Muscle of leg (tissue), 11 donors: Measurements from ENCODE around the gene SSH3. TPM values are rescaled to one million over a fixed set of nuclear protein-coding genes. Genes with fewer than 3 reads are reported as not detected.

ENCODE experiments used
- DNase-seq: peaks from one replicate; pipeline ENCODE4 v3.0.0; 2013
- H3K27ac ChIP-seq: one replicate; pipeline ENCODE4 v1.5.1; 2013; ENCODE audit warnings: mild to moderate bottlenecking, low read length, control low read depth
- H3K27me3 ChIP-seq: one replicate; pipeline ENCODE4 v1.6.1; 2013; ENCODE audit warnings: low read length; ENCODE audit not compliant: control insufficient read depth, insufficient read depth
- H3K36me3 ChIP-seq: one replicate; pipeline ENCODE4 v1.6.1; 2013; ENCODE audit warnings: low read length; ENCODE audit not compliant: control insufficient read depth, insufficient read depth
- H3K4me1 ChIP-seq: one replicate; pipeline ENCODE4 v1.6.1; 2013; ENCODE audit warnings: low read length; ENCODE audit not compliant: control insufficient read depth, insufficient read depth
- H3K4me3 ChIP-seq: one replicate; pipeline ENCODE4 v1.5.1; 2013; ENCODE audit warnings: low read length, control low read depth
- H3K9me3 ChIP-seq: replicated peaks from 2 replicates; pipeline ENCODE4 v1.6.1; 2013; ENCODE audit warnings: low read depth, low read length; ENCODE audit not compliant: control insufficient read depth
- WGBS: methylation state at CpG from one replicate; pipeline ENCODE4 v1.1.5; 2013; ENCODE audit warnings: missing lambda C conversion rate; ENCODE audit not compliant: insufficient coverage; 5-methylcytosine and 5-hydroxymethylcytosine counted together
- polyA plus RNA-seq, 8 donors: library from polyadenylated mRNA; unstranded; fragments of 120-200 nt; gene quantifications; one replicate each; pipeline versions ENCODE4 v1.2.1 to v1.2.3, GENCODE V29; 2013; ENCODE audit warnings: inconsistent platforms in 1 of 8, low replicate concordance in 1 of 8; ENCODE audit not compliant: insufficient read length in 8 of 8, insufficient read depth in 1 of 8
- total RNA-seq: library from RNA; stranded (reverse); fragments of 120-200 nt; gene quantifications from one replicate; pipeline ENCODE4 v1.2.4, GENCODE V29; 2013

SSH3 gene
- total and polyA plus RNA-seq, 9 donors, result 9.7 to 20.5 (median 16.6) TPM

DNA sequence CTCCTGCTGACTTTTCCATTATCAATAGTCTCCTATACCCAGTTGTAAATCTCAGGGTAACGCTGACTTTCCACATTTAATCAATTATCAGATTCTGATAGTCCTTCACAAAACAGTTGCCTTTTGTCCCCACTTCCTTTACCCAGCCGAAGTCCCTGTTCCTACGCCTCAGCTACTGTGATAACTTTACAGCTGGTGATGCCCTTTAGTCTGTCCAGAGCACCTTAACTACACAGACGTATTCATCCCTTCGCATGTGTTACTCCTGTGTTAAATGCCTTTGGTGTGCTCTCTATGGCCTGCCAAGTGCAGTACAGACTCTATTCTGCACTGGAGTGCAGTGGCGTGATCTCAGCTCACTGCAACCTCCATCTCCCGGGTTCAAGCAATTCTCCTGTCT, 20.2 kb downstream of the SSH3 start:
- DNase-seq, result no peak
- WGBS, result 79% methylated on average over 7 of the region's 7 CpGs
- H3K9me3 ChIP-seq, result no peaks in the 10 kb centered on the region
- no peaks in the 10 kb centered on the region for H3K36me3 ChIP-seq
- no peaks in the 10 kb centered on the region for H3K27me3 ChIP-seq
- no peak overlapping the region for H3K4me3 ChIP-seq
- H3K27ac ChIP-seq, result no peak overlapping the region
- peaks cover 1% of the 10 kb centered on the region for H3K4me1 ChIP-seq

DNA sequence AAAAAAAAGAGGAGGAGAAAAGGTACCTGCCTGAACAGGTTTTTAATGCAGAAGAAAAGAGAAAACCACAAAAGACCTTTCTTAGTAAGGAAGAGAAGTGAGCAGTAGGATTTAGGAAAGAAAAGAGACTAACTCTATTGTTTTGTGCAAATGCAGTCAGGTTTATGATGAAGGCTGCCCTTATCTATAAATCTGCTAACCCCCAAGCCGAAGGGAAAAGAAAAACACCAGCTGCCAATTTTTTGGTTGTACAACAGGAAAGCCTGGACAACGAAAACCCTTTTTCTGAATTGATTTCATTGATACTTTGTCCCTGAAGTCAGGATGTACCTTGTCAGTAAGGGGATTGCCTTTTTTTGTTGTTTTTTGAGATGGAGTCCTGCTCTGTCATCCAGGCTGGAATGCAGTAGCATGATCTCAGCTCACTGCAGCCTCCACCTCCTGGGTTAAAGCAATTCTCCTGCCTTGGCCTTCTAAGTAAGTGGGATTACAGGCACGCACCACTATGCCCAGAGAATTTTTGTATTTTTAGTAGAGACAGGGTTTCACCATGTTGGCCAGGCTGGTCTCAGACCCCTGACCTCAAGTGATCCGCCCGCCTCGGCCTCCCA, 28.9 kb downstream of the SSH3 start:
- no peaks in the 10 kb centered on the region for H3K27me3 ChIP-seq
- no peak overlapping the region for H3K4me3 ChIP-seq
- no peaks in the 10 kb centered on the region for H3K36me3 ChIP-seq
- H3K9me3 ChIP-seq, result no peaks in the 10 kb centered on the region
- 81% methylated on average over 5 of the region's 6 CpGs for WGBS
- H3K27ac ChIP-seq, result no peak overlapping the region
- H3K4me1 ChIP-seq, result no peaks in the 10 kb centered on the region
- no peak for DNase-seq

DNA sequence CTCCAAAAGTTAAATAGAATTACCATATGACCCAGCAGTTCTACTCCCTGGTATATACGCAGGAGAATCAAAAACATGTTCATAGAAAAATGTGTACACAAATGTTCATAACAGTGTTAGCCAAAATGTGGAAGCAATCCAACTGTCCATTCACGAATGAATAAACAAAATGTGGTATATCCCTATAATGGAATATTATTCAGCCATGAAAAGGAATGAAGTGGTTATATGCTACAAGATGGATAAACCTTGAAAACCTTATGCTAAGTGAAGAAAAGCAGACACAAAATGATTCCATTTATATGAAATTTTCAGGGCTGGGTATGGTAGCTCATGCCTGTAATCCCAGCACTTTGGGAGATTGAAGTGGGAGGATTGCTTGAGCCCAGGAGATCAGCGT, 33.9 kb downstream of the SSH3 start:
- Histone ChIP-seq H3K9me3 (no peaks in the 10 kb centered on the region), H3K4me1 (no peaks in the 10 kb centered on the region), H3K4me3 (no peak overlapping the region), H3K27ac (no peak overlapping the region), H3K27me3 (no peaks in the 10 kb centered on the region), H3K36me3 (no peaks in the 10 kb centered on the region)
- WGBS, result no CpG with 5 or more reads among the region's 3 CpGs
- no peak for DNase-seq

DNA sequence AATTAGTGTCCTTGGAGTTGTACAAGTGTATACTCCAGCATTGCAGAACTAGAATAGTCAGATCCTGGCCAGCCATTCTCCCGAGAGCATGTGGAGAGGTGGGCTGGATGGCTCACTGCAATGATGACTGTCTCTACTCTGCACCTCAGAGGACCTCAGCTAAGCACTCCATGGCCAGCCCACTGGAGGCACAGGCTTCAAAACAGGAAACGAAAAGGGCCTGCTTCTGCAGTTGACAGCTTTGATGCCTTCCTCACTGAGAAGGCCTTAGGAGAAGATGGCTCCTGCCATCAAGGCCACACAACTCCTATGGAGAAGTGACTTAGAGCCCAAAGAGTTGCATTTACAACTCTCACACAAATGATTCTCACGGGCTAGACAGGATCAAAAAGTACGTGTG, 40.9 kb downstream of the SSH3 start:
- H3K27me3 ChIP-seq, result no peaks in the 10 kb centered on the region
- H3K9me3 ChIP-seq, result no peaks in the 10 kb centered on the region
- H3K36me3 ChIP-seq, result no peaks in the 10 kb centered on the region
- H3K27ac ChIP-seq, result no peak overlapping the region
- DNase-seq, result no peak
- no peak overlapping the region for H3K4me3 ChIP-seq
- H3K4me1 ChIP-seq, result no peaks in the 10 kb centered on the region
- 70% methylated on average over 3 of the region's 4 CpGs for WGBS

DNA sequence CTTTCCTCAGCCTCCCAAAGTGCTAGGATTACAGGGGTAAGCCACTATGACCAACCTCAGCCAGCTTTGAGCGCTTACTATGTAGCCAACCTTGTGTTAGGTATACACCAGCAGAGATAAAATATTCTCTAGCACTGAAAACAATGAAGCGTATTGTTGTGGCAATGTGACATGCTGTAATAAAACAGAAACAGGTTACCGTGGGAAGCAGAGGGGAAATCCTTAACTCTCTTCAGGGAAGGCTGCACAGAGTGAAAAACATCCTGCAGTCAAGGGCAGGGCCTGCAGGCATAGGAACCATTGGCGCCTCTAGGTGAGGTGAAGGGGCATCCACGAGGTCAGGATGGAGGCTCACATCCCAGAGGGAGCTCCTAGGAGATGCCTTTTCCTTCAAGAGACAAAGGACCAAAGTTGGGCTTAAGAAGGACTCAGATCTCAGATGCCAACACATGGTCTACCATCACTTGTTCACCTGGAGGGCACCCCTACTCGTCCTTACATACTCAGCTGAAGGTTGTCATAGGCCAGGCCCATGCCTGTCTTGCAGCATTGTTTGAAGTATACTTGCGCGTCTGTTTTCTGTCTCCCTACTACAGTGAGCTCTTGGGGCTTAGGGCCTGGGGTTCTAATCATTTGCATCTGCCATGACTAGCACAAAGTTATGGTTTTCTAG, 42.1 kb downstream of the SSH3 start:
- no peak for DNase-seq
- no peaks in the 10 kb centered on the region for H3K27me3 ChIP-seq
- H3K9me3 ChIP-seq, result no peaks in the 10 kb centered on the region
- no peak overlapping the region for H3K27ac ChIP-seq
- H3K4me1 ChIP-seq, result no peaks in the 10 kb centered on the region
- 66% methylated on average over 6 of the region's 8 CpGs for WGBS
- no peaks in the 10 kb centered on the region for H3K36me3 ChIP-seq
- no peak overlapping the region for H3K4me3 ChIP-seq

DNA sequence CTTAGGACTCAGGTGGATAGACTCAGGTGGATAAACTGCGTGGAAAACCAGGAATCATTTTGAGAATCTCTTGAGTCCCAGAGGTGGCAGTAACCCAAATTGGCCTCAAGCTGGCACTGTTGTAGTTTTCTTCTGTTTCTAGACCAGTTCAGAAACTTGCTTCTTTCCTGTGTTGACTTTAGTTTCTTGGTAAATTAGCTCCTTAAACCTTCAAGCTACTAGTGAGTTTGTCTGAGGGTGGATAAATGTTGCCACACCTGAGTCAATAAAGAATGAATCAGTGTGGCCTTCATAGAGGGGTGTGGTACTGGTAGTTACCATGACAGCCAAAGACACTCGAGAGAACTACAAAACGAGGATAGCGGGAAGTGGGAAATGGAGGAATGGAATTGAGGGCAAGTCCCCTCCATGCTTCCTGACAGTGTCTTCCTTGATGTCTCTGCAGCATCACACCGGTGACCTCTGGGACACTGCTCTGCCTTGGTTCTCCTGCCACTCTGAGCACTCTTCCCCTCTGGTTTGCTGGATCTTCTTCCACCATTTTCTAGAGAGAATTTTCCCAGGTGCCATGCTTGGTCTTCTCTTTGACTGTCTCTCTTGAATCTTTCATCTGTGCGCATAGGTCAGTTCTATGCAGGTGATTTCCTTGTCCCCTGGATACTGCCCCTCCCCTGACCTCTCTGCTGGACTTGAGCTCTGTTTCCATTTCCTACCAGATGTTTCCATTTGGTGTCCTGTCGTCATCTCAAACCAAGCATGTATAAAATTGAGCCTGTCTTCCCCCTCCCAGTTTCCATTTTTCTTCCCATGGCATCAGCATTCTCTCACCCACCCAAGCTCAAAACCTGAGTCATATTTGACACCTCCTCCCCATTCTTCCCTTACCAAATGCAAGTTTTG, 42.8 kb downstream of the SSH3 start:
- DNase-seq, result no peak
- H3K36me3 ChIP-seq, result no peaks in the 10 kb centered on the region
- no peak overlapping the region for H3K27ac ChIP-seq
- 49% methylated on average over 6 of the region's 7 CpGs for WGBS
- no peaks in the 10 kb centered on the region for H3K9me3 ChIP-seq
- H3K4me1 ChIP-seq, result peaks cover under 1% of the 10 kb centered on the region
- no peak overlapping the region for H3K4me3 ChIP-seq
- H3K27me3 ChIP-seq, result no peaks in the 10 kb centered on the region

DNA sequence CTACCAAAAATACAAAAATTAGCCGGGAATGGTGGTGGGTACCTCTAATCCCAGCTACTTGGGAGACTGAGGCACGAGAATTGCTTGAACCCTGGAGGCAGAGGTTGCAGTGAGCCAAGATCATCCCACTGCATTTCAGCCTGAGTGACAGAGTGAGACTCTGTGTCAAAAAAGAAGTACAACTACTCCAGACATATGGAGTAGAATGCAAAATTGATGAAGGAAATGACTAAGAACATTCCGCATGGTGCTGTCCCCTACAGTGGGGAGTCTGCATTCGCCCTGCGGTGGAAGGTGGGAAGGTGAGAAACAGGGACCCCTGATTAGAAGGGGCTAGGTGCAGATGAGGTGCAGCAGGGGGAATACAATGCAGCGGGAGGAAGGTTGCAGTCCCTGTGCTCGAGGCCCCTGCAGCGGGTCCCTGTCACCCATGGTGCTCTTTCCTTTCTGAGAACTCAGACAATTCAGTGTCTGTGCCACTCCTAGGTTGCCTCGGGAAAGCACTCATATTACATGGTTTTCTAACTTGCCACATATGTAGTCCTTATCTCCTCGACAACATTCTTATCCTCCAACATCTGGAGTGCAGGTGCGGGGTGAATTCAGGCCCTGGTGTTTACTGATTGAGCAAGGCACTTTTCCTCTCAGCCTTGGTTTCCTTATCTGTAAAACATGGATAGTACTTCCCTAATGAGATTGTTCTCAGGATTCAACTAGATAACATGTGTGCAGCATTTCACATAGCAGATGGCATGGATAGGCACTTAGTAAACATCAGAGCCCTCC, 44.8 kb downstream of the SSH3 start:
- Histone ChIP-seq H3K4me3 (no peak overlapping the region), H3K27ac (no peak overlapping the region), H3K27me3 (no peaks in the 10 kb centered on the region), H3K4me1 (peaks cover 17% of the 10 kb centered on the region), H3K36me3 (no peaks in the 10 kb centered on the region), H3K9me3 (no peaks in the 10 kb centered on the region)
- WGBS, result 54% methylated on average over 7 of the region's 11 CpGs
- no peak for DNase-seq

DNA sequence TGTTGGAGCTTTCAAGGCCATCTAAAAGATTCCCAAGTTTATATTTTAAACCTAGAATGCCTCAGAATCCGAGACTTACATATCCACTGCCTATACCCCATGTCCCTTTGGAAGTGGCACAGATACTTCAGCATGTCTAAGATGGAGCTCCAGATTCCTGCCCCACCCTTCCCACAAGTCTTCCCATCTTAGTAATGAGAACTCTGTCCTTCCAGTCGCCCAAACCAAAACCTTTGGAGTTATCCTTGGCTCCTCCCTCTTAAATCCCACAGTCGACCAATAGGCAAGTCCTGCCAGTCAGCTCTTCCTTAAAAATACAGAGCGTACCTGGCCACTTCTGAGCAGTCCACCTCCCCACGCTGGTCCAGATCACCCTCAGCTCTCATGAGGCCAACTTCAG, 45.7 kb downstream of the SSH3 start:
- DNase-seq, result no peak
- H3K9me3 ChIP-seq, result no peaks in the 10 kb centered on the region
- no peak overlapping the region for H3K4me3 ChIP-seq
- H3K27ac ChIP-seq, result no peak overlapping the region
- H3K27me3 ChIP-seq, result no peaks in the 10 kb centered on the region
- no peaks in the 10 kb centered on the region for H3K36me3 ChIP-seq
- WGBS, result 58% methylated on average over 5 of the region's 5 CpGs
- peaks cover 21% of the 10 kb centered on the region for H3K4me1 ChIP-seq

DNA sequence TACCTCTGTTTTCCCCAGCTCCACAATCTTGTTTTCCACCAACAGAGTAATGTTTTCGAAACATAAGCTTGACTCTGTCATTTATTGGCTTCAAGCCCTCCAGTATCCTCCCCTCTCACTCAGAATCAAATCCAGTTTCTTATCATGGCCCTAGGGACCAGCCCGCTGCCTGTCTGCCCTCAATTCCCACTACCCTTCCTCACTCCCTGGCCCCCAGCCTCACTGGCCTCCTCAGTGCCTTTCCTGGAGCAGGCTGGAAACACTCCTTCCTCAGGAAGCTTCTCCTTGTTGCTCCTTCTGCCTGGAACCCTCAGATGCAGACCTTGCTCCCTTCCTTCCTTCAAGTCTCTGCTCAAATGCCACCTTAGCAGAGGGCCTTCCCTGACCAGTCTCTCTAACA, 46.1 kb downstream of the SSH3 start:
- no peak overlapping the region for H3K27ac ChIP-seq
- WGBS, result 88% methylated on average over 2 of the region's 2 CpGs
- H3K36me3 ChIP-seq, result no peaks in the 10 kb centered on the region
- H3K27me3 ChIP-seq, result no peaks in the 10 kb centered on the region
- no peak overlapping the region for H3K4me3 ChIP-seq
- DNase-seq, result no peak
- peaks cover 26% of the 10 kb centered on the region for H3K4me1 ChIP-seq
- H3K9me3 ChIP-seq, result no peaks in the 10 kb centered on the region
